GM12891 (cell line): ENCODE measurements around the gene PNMT.

Experiments
- POLR2A ChIP-seq: IDR thresholded peaks from 2 replicates; pipeline ENCODE4 v1.6.1; 2011; ENCODE audit warnings: low read depth, low read length, control low read depth
- TAF1 ChIP-seq: IDR thresholded peaks from 2 replicates; pipeline ENCODE4 v1.6.1; 2011; ENCODE audit warnings: low read depth, low read length, control low read depth

GRCh38 chr17:39618956-39619785, 49.1 kb upstream of the PNMT start:
- no peak for TF ChIP-seq POLR2A
- no peak for TF ChIP-seq TAF1
